ENCODE measurements around the gene C4A.
"Not testable (repeated sequence)": the region's sequence is repeated elsewhere in the genome, so short reads cannot be mapped to it uniquely, and the experiment has no call there.

Gene C4A

GRCh38 chr6:31961616-31962015 lies 20.2 kb upstream of the C4A start:
- no peak for DNase-seq

GRCh38 chr6:31963921-31964320 lies 17.9 kb upstream of the C4A start:
- no peak for DNase-seq

- no peak for DNase-seq
Measured at GRCh38 chr6:31965700-31966099, 16.2 kb upstream of the C4A start.

GRCh38 chr6:31966506-31966905 lies 15.4 kb upstream of the C4A start:
- DNase-seq = no peak

DNA sequence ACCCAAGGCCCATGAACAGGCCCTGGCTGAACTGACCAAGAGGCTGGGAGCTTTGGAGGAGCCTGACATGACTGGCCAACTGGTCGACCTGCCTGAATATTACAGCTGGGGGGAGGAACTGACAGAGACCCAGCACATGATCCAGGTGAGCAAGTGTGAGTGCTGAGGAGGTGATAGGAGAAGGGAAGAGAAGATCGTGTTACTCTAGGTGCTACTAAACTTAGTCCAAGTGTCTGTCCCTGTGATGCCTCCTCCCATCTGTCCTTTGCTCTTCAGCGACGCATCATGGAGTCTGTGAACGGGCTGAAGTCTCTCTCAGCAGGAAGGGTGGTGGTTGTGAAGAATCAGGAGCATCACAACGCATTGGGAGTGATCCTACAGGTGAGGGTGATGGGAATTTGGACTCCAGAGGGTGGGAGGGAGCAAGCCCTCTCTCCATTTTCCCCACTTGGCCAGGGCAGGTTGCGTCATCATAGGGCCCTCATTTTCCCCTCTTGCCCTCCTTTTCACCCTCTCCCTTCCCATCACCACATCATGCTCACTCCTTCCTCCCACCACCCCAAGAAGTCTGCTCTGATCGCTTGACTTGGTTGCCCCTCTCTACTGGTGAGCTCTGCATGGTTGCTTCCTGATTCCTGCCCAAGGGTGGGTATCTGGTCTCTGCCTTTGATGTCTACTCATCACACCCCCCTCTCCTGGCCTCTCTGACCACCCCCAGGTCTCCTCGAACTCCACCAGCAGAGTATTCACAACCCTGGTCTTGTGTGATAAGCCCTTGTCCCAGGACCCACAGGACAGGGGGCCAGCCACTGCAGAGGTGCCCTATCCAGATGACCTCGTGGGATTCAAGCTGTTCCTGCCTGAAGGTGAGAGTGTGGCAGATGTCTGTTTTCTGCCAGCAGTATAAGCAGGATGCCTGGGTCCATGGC lies 14.6 kb upstream of the C4A start:
- no peak for DNase-seq

GRCh38 chr6:31967926-31968320 lies 13.9 kb upstream of the C4A start:
- DNase-seq = no peak

GRCh38 chr6:31968326-31968725 lies 13.5 kb upstream of the C4A start:
- DNase-seq = no peak

- no peak for DNase-seq
Measured at GRCh38 chr6:31968791-31969711, 12.8 kb upstream of the C4A start.

DNA sequence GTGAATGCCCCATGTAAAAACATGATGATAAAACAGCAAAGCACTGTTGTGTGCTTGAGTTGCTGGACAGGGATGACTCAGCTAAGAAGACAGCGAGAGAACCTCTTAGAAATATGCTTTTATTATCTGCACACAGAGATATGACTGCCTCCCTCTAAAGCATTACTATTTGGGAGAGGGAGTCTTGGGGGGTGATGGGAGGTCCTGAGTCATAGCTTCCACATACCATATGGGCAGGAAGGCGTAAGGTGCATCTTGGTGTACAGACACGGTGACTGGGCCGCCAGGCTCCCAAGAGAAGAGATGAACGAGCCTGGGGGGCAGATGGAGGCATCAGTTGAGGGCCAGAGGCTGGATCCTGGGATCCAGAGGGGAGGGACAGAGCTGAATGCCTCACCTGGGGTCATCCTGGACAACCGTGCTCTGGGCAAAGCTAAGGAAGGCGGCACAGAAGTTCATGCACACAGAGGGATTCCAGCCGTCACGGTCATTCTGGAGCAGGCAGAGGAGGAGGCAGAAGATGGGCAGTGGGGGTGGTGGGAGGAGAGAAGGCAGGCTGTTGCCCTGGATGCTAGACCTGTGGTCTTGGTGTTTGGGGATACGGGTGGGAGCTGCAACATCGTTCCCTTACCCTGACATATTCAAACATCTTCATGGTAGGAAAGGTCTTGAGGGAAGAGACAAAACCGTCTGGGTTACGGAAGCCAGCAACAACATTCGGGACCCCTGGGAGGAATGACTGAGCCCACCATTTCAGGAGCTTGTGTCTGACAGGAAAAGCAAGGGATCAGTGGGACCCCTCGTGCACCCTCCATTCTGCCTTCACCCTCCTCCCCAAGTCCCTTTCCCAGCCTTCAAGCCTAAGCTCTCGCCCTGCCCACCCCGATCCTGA lies 11.9 kb upstream of the C4A start:
- no peak for DNase-seq

GRCh38 chr6:31970604-31971271 lies 11.1 kb upstream of the C4A start:
- no peak for DNase-seq

DNA sequence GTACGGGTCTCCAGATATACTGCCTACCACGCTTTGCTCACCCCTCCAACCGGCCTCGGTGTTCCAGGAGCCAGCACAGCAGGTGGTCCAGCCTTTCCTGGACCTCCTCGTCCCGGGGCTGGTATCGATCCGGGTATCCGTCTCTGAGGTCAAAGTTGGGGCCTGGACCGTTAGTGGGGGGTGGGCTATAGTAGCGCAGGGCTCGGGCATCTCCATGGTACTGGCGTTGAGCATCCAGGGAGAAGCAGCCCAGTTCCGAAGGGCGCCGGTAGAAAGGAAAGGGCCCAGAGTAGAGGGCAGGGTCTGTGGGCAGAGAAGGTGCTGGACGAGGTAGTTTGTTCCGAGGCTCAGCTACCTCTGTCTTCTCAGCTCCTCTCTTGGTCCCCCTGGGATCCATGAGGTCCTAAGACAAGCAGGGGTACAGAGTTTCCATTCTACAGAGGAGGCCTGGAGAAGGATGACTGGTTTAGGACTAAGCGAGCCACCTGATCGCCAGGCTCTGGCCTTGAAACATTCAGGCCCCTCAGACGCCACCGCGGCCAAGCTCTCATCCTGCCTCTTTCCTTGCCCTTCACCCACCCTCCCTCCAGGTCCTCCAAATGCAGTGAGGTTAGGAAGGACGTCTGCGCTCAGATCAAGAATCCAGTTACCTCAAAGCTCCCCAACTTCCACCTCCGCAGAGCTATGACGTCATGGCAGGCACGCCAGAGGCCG lies 10.4 kb upstream of the C4A start:
- DNase-seq = no peak

GRCh38 chr6:31971993-31972708 lies 9.7 kb upstream of the C4A start, which contains the start of gene DXO:
Gene DXO (minus strand): TSS chr6:31972138. CDS start chr6:31971675, 463 bp downstream.
- DNase-seq = peak; percentile 94

DNA sequence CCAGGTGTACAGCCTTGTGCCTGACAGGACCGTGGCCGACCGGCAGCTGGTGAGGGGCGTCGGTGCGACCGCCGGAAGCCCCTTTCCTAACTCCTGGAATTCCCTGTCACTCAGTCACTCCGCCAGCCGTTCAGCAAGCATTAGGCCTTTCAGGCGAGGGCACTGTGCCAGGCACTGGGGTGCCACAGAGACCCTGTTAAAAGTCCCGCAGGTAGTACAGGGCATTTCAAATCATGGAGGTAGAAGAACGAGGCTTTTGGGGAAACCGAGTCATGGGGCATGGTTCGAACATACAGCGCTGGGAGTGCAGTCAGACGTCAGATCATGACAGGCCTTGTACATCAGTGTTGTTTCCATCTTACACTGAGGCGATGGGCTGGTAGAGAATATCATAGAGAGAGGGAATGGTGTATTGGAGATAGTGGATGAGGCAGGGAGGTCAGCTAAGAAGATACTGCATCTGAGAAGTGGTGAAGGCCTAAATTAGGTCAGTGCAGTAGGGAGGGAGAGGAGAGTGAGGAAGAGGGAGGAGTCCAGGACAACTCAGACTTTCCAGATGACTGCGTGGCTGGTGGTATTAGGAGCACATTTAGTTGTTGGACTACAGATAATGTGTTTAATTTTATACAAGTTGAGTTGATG lies 9.0 kb upstream of the C4A start:
- no peak for DNase-seq

DNA sequence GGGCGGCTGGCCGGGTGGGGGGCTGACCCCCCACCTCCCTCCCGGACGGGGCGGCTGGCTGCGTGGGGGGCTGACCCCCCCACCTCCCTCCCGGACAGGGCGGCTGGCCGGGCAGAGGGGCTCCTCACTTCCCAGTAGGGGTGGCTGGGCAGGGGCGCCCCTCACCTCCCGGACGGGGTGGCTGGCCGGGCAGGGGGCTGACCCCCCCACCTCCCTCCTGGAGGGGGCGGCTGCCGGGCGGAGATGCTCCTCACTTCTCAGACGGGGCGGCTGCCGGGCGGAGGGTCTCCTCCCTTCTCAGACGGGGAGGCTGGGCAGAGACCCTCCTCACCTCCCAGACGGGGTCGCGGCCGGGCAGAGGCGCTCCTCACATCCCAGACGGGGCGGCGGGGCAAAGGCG lies 5.8 kb upstream of the C4A start:
- DNase-seq = not testable (repeated sequence)

- no peak for DNase-seq
Measured at GRCh38 chr6:31977816-31978431, 3.9 kb upstream of the C4A start.

DNA sequence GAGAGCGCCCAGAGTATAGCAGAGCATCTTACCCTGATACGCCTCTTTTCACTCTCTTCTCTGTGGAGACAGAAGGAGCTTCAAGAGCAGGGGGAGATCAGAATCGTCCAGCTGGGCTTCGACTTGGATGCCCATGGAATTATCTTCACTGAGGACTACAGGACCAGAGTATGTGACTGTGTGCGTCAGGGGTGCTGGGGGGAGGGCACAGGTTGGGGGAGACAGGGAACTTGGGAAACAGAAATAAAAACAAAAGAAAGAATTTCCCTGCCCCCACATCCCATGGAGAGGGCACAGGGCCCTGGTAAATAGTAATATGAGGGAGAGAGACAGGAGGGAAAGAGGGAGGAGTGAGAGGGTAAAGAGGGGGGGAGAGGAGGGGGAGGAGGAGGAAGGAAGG lies 3.0 kb upstream of the C4A start:
- no peak for DNase-seq

DNA sequence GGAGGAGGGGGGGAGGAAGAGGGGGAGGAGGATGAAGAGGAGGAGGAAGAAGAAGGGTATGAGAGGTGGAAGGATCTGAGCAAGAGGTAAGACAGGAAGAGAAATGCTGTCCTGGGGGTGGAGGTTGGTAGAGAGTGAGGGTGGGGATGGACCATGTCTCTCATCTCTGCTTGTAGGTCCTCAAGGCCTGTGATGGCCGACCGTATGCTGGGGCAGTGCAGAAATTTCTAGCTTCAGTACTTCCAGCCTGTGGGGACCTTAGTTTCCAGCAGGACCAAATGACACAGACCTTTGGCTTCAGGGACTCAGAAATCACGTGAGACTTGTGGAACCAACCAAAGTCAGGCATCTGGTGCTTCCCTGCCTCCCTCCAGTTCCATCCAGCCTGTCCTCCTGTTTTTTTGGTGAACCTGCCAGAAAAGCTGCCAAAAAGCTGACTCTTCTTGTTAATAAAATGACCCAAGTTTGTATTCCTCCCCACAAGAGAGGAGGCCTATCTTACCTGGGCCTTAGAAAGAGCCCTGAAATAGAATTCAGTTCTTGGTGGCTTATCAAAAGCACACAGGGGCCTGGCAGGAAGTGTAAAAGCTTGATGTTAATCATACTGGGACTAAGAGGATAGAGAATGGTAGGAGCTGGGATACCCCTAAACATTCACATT lies 2.5 kb upstream of the C4A start:
- DNase-seq = no peak

- not testable (repeated sequence) for DNase-seq
Measured at GRCh38 chr6:31980195-31980876, 1.5 kb upstream of the C4A start.
